ENCODE data around the gene EIF4G1.

Gene EIF4G1

GRCh38 chr3:184350618-184351017 is 36.2 kb downstream of the EIF4G1 start:
- no peak overlapping the region for H3K27ac ChIP-seq
- no peaks in the 10 kb centered on the region for H3K9me3 ChIP-seq
- no peak overlapping the region for H3K4me3 ChIP-seq (ENCODE audit: low read depth in 1 of 2, low read length in 1 of 2)
- TF ChIP-seq CTCF (IDR thresholded peaks at IDR 0.05): no peak
- H3K27me3 ChIP-seq: no peaks in the 10 kb centered on the region
- no peaks in the 10 kb centered on the region for H3K4me1 ChIP-seq (ENCODE audit: control insufficient read depth in 1 of 2, insufficient read depth in 1 of 2, low read depth in 1 of 2, low read length in 1 of 2)
- no peaks in the 10 kb centered on the region for H3K36me3 ChIP-seq

DNA sequence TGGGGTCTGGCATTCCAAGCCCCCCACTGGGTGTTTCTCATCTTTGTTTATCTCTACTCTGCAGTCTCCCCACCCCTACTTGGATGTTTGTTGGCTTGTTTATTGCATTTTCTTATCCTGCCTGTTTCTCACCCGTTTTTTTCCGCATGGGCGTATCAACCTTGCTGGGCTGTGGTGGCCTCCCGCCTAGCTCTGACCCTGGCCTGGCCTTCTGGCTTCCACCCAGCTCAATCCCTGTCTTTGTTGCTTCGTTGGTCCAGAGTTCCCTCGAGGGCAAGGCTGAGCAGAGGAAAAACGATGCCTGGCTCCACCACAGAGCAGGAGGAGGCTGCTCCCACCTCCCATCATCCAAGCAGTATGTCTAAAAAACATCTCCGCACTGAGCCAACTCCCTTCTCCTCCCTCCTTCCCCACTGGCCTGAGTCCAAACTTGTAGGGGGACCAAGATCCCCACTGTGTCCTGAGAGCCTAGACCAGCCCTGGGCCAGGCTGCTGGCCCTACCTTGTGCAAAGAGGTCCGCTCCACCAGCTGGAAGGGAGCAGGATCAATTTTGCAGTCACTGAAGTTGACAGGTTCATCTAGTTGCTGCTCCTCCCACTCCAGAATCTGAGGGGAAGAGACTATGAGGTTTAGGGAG is 37.2 kb downstream of the EIF4G1 start:
- no peak for TF ChIP-seq CTCF (IDR thresholded peaks at IDR 0.05)
- Histone ChIP-seq H3K36me3 (no peaks in the 10 kb centered on the region), H3K4me3 (ENCODE audit: low read depth in 1 of 2, low read length in 1 of 2) (no peak overlapping the region), H3K27ac (no peak overlapping the region), H3K9me3 (no peaks in the 10 kb centered on the region), H3K27me3 (no peaks in the 10 kb centered on the region), H3K4me1 (ENCODE audit: control insufficient read depth in 1 of 2, insufficient read depth in 1 of 2, low read depth in 1 of 2, low read length in 1 of 2) (no peaks in the 10 kb centered on the region)

GRCh38 chr3:184352149-184352785 is 37.9 kb downstream of the EIF4G1 start:
- H3K27me3 ChIP-seq: no peaks in the 10 kb centered on the region
- no peaks in the 10 kb centered on the region for H3K36me3 ChIP-seq
- H3K9me3 ChIP-seq: no peaks in the 10 kb centered on the region
- H3K4me3 ChIP-seq (ENCODE audit: low read depth in 1 of 2, low read length in 1 of 2): no peak overlapping the region
- H3K4me1 ChIP-seq (ENCODE audit: control insufficient read depth in 1 of 2, insufficient read depth in 1 of 2, low read depth in 1 of 2, low read length in 1 of 2): no peaks in the 10 kb centered on the region
- no peak overlapping the region for H3K27ac ChIP-seq
- TF ChIP-seq CTCF (IDR thresholded peaks at IDR 0.05): no peak

DNA sequence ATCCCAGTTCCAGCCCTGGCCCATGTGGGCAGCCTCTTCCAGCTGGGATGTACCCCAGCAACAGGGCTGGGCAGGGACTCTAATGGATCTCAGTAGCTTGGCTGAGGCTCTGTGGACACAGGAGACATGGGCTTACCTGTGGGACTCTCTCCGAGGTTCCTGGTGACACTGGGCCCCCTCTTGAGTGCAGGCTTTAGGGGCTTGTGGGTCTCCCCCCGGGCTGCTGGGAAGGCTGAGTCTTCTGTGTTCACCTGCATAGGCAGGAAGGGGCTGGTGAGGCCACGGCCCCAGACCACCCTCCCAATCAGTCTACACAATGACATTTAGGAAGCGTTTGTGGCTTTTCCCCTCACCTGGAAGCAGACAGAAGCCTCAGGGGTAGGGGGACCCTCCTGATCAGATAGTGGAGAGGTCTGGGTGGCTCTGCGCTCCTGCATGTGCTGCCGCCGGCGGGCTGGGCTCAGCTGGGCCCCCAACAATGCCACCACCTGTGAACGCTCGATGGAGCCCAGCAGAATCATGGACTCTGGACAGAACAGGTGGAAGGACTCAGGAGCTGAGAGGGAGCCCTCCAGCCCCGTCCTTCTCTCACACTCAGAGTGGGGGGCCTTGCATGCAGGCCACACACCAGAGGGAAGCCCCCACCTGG is 38.6 kb downstream of the EIF4G1 start:
- Histone ChIP-seq H3K4me1 (ENCODE audit: control insufficient read depth in 1 of 2, insufficient read depth in 1 of 2, low read depth in 1 of 2, low read length in 1 of 2) (no peaks in the 10 kb centered on the region), H3K27me3 (no peaks in the 10 kb centered on the region), H3K36me3 (no peaks in the 10 kb centered on the region), H3K9me3 (no peaks in the 10 kb centered on the region), H3K27ac (no peak overlapping the region), H3K4me3 (ENCODE audit: low read depth in 1 of 2, low read length in 1 of 2) (no peak overlapping the region)
- TF ChIP-seq CTCF (IDR thresholded peaks at IDR 0.05): no peak

DNA sequence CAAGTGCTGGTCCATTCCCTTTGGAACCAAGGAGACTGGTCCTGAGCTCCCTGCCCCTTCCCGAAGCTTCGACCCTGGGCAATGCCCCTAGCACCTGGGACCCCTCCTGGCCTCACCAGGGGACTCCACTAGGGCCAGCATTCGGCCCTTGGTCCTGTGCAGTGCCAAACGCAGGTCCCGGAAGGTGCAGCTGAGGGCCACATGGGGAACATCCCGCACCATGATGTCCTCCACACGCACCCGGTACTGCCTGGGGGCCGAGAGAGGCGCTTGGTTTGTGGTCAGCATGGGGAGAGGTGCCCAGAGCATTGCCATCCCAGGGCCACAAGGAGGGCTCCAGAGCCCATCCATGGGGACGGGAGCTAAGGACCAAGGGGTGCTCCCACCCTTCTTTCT is 39.1 kb downstream of the EIF4G1 start:
- TF ChIP-seq CTCF (IDR thresholded peaks at IDR 0.05): no peak

More for the DNA sequence above, 39.1 kb downstream of the EIF4G1 start:
- Histone ChIP-seq H3K27me3 (no peaks in the 10 kb centered on the region), H3K4me1 (ENCODE audit: control insufficient read depth in 1 of 2, insufficient read depth in 1 of 2, low read depth in 1 of 2, low read length in 1 of 2) (no peaks in the 10 kb centered on the region), H3K27ac (no peak overlapping the region), H3K4me3 (ENCODE audit: low read depth in 1 of 2, low read length in 1 of 2) (no peak overlapping the region), H3K36me3 (no peaks in the 10 kb centered on the region), H3K9me3 (no peaks in the 10 kb centered on the region)
